K562 (cell line): ENCODE data around the gene HRC. TPM values are rescaled to one million over a fixed set of nuclear protein-coding genes. Genes with fewer than 3 reads are reported as not detected.

Source experiments
- GABPB2 ChIP-seq: fragments of 250-450 bp; sonication (Bioruptor Pico); conservative IDR thresholded peaks from 2 replicates; pipeline ENCODE4 v1.5.1; 2021; ENCODE audit warnings: mild to moderate bottlenecking
- HDAC1 ChIP-seq, 2 experiments: fragments of 450-650 bp; IDR thresholded peaks; 2 replicates each; pipeline ENCODE4 v1.6.1; 2016 to 2017; ENCODE audit warnings: inconsistent platforms in 1 of 2, mild to moderate bottlenecking in 1 of 2, moderate library complexity in 1 of 2
- KDM1A ChIP-seq, 2 experiments: fragments of 450-650 bp; IDR thresholded peaks; 2 replicates each; pipeline ENCODE4 v1.6.1; 2016; ENCODE audit warnings: mild to moderate bottlenecking in 2 of 2
- PTRF ChIP-seq: fragments of 450-650 bp; IDR thresholded peaks from 2 replicates; pipeline ENCODE4 v1.6.1; 2016; ENCODE audit warnings: mild to moderate bottlenecking, missing genetic modification characterization, missing compliant biosample characterization
- SRSF7 ChIP-seq: fragments of 200-400 bp; formaldehyde crosslinking; optimal IDR thresholded peaks from 2 replicates; pipeline ENCODE3; 2017; ENCODE audit warnings: mild to moderate bottlenecking, low read depth, low read length
- polyA plus RNA-seq, 8 experiments: library from polyadenylated mRNA; depleted of rRNA in 4 of 8; stranded (reverse) in 5 of 8; unstranded in 3 of 8; fragments of >200 nt; fragmentation: Nextera tagmentation in 2 of 8; fragmentation: Illumina TruSeq in 1 of 8; extraction: Ambion mirVana in 2 of 8; extraction: Trizol in 1 of 8; gene quantifications; 2 replicates each; pipeline versions ENCODE4 v1.2.1 to v1.2.3, GENCODE V29; 2011 to 2014; ENCODE audit warnings: inconsistent platforms in 1 of 8, missing spikeins in 1 of 8
- total RNA-seq, 7 experiments: library from RNA; depleted of rRNA in 6 of 7; stranded (reverse); fragments of >200 nt in 6 of 7; fragmentation: Illumina TruSeq in 2 of 7; extraction: Trizol in 2 of 7; gene quantifications; 2 replicates each; pipeline versions ENCODE4 v1.2.1 to v1.2.3, GENCODE V29; 2011 to 2021; ENCODE audit warnings: low replicate concordance in 1 of 7
- TF ChIP-seq, protein P1 (sequence below), 2 experiments: fragments of 450-650 bp in 1 of 2; sonication (generic) in 1 of 2; formaldehyde crosslinking in 1 of 2; IDR thresholded peaks; 2 replicates each; pipeline versions ENCODE4 v1.7.1 to v1.9.0; 2016 to 2022; ENCODE audit warnings: inconsistent platforms in 1 of 2, mild to moderate bottlenecking in 1 of 2, missing genetic modification reagents in 1 of 2
- TF ChIP-seq, protein P2 (sequence below), 2 experiments: fragments of 150-350 bp in 1 of 2; IDR thresholded peaks; 2 replicates each; pipeline ENCODE4 v1.6.1; 2012 to 2016; ENCODE audit warnings: low read depth in 2 of 2, low read length in 2 of 2, mild to moderate bottlenecking in 1 of 2, moderate library complexity in 1 of 2
- TF ChIP-seq, protein P3 (sequence below): sonication (generic); formaldehyde crosslinking; IDR thresholded peaks from 2 replicates; pipeline ENCODE4 v1.5.0; 2020; ENCODE audit warnings: missing genetic modification reagents
- TF ChIP-seq, protein P4 (sequence below): fragments of 450-650 bp; IDR thresholded peaks from 2 replicates; pipeline ENCODE4 v1.6.1; 2016; ENCODE audit warnings: antibody characterized with exemption

The HRC gene
- total and polyA plus RNA-seq, 9 of the 15 experiments (the other 6 are each of a cell fraction or from before 2014, with no cell fraction given): 0.66 to 18.7 (median 13.1) TPM

DNA sequence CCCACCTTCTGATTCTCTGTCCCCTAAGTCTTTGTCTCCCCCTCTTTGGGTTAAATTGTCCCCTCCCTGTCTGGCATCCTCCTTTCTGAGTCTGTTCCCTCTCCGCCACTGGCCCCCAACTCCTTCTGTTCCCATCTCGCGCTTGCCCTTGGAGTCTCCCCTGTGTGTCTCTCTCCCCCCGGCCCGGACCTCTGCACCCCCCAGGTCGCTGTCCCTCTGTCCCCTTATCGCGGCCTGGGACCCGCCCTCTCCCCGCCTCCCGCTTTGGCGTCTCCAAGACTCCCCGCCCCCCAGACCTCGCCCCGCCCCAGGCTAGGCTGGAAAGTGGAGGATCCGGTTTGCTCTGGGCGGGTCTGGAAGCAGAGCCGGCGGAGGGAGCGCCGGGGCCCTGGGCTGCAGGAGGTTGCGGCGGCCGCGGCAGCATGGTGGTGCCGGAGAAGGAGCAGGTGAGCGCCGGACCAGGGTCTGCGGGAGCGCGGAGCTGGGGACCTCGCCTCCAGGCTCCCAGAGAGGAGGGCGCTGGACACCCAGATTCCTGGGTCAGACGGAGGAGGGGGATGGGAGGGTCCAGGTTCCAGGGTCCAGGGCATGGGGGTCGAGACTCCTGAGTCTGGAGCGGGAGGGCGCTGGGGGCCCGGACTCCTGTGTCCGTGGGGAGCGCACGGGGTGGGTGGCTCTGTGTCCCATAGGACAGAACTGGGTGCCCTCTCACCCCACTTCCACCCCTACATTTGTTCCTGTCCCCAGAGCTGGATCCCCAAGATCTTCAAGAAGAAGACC, 2.4 kb upstream of the HRC start, which contains the start of gene TRPM4 (continued):
- TF ChIP-seq, protein P1, sequence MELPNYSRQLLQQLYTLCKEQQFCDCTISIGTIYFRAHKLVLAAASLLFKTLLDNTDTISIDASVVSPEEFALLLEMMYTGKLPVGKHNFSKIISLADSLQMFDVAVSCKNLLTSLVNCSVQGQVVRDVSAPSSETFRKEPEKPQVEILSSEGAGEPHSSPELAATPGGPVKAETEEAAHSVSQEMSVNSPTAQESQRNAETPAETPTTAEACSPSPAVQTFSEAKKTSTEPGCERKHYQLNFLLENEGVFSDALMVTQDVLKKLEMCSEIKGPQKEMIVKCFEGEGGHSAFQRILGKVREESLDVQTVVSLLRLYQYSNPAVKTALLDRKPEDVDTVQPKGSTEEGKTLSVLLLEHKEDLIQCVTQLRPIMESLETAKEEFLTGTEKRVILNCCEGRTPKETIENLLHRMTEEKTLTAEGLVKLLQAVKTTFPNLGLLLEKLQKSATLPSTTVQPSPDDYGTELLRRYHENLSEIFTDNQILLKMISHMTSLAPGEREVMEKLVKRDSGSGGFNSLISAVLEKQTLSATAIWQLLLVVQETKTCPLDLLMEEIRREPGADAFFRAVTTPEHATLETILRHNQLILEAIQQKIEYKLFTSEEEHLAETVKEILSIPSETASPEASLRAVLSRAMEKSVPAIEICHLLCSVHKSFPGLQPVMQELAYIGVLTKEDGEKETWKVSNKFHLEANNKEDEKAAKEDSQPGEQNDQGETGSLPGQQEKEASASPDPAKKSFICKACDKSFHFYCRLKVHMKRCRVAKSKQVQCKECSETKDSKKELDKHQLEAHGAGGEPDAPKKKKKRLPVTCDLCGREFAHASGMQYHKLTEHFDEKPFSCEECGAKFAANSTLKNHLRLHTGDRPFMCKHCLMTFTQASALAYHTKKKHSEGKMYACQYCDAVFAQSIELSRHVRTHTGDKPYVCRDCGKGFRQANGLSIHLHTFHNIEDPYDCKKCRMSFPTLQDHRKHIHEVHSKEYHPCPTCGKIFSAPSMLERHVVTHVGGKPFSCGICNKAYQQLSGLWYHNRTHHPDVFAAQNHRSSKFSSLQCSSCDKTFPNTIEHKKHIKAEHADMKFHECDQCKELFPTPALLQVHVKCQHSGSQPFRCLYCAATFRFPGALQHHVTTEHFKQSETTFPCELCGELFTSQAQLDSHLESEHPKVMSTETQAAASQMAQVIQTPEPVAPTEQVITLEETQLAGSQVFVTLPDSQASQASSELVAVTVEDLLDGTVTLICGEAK (IDR thresholded peaks at IDR 0.05): 0 out of 2 replicates have a peak, but pooled peaks have one; percentile 8
- TF ChIP-seq, protein P1 (CRISPR knock-in tag; IDR thresholded peaks at IDR 0.05): no peak
- TF ChIP-seq, protein P2, sequence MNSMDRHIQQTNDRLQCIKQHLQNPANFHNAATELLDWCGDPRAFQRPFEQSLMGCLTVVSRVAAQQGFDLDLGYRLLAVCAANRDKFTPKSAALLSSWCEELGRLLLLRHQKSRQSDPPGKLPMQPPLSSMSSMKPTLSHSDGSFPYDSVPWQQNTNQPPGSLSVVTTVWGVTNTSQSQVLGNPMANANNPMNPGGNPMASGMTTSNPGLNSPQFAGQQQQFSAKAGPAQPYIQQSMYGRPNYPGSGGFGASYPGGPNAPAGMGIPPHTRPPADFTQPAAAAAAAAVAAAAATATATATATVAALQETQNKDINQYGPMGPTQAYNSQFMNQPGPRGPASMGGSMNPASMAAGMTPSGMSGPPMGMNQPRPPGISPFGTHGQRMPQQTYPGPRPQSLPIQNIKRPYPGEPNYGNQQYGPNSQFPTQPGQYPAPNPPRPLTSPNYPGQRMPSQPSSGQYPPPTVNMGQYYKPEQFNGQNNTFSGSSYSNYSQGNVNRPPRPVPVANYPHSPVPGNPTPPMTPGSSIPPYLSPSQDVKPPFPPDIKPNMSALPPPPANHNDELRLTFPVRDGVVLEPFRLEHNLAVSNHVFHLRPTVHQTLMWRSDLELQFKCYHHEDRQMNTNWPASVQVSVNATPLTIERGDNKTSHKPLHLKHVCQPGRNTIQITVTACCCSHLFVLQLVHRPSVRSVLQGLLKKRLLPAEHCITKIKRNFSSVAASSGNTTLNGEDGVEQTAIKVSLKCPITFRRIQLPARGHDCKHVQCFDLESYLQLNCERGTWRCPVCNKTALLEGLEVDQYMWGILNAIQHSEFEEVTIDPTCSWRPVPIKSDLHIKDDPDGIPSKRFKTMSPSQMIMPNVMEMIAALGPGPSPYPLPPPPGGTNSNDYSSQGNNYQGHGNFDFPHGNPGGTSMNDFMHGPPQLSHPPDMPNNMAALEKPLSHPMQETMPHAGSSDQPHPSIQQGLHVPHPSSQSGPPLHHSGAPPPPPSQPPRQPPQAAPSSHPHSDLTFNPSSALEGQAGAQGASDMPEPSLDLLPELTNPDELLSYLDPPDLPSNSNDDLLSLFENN (IDR thresholded peaks at IDR 0.05; ENCODE audit: low read depth in 2 of 2, low read length in 2 of 2): 0 out of 4 replicates have a peak, but pooled peaks of 1 of the 2 experiments have one; percentile 30
- TF ChIP-seq GABPB2 (CRISPR knock-in tag): no peak
- TF ChIP-seq, protein P3, sequence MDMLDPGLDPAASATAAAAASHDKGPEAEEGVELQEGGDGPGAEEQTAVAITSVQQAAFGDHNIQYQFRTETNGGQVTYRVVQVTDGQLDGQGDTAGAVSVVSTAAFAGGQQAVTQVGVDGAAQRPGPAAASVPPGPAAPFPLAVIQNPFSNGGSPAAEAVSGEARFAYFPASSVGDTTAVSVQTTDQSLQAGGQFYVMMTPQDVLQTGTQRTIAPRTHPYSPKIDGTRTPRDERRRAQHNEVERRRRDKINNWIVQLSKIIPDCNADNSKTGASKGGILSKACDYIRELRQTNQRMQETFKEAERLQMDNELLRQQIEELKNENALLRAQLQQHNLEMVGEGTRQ (CRISPR knock-in tag): no peak
- 0 out of 4 replicates have a peak, but pooled peaks of 1 of the 2 experiments have one; percentile 16 for TF ChIP-seq KDM1A (IDR thresholded peaks at IDR 0.05)
- TF ChIP-seq, protein P4, sequence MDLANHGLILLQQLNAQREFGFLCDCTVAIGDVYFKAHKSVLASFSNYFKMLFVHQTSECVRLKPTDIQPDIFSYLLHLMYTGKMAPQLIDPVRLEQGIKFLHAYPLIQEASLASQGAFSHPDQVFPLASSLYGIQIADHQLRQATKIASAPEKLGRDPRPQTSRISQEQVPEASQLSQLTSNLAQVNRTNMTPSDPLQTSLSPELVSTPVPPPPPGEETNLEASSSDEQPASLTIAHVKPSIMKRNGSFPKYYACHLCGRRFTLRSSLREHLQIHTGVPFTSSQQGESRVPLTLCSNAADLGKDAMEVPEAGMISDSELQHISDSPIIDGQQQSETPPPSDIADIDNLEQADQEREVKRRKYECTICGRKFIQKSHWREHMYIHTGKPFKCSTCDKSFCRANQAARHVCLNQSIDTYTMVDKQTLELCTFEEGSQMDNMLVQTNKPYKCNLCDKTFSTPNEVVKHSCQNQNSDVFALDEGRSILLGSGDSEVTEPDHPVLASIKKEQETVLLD: 0 out of 2 replicates have a peak, but pooled peaks have one; percentile 27
- no peak for TF ChIP-seq PTRF (tag)
- TF ChIP-seq SRSF7: no peak
- peak; percentile 16 to 42; a peak in 1 of 4 replicates for TF ChIP-seq HDAC1 (IDR thresholded peaks at IDR 0.05)
